Fibroblast of villous mesenchyme (primary cell): ENCODE data around the gene P4HA3. TPM values are rescaled to one million over a fixed set of nuclear protein-coding genes. Genes with fewer than 3 reads are reported as not detected.

Experiments used
- DNase-seq: peaks from one replicate; pipeline ENCODE4 v3.0.0-alpha.2; 2010; ENCODE audit warnings: low read depth
- H3K4me3 ChIP-seq: 2 replicates; pipeline ENCODE4 v1.5.1; 2011; ENCODE audit warnings: low read depth, mild to moderate bottlenecking, low read length
- CTCF ChIP-seq: IDR thresholded peaks from 2 replicates; pipeline ENCODE4 v1.5.1; 2012; ENCODE audit warnings: low read depth, mild to moderate bottlenecking, low read length; ENCODE audit not compliant: insufficient read depth
- total RNA-seq: library from RNA; depleted of rRNA; stranded (reverse); fragments of >200 nt; gene quantifications from 2 replicates; pipeline ENCODE4 v1.2.3, GENCODE V29; 2012

The P4HA3 gene
- total RNA-seq, 1 donor, result 2.6 TPM

- no peak for DNase-seq
- TF ChIP-seq CTCF, result no peak
- no peak overlapping the region for H3K4me3 ChIP-seq
Measured at GRCh38 chr11:74282421-74282820, 29.0 kb downstream of the P4HA3 start.

GRCh38 chr11:74280494-74280893 is 30.9 kb downstream of the P4HA3 start:
- DNase-seq, result no peak
- TF ChIP-seq CTCF, result no peak
- no peak overlapping the region for H3K4me3 ChIP-seq

- DNase-seq, result no peak
- no peak overlapping the region for H3K4me3 ChIP-seq
- TF ChIP-seq CTCF, result no peak
Measured at GRCh38 chr11:74279256-74279655, 32.2 kb downstream of the P4HA3 start.

- TF ChIP-seq CTCF, result no peak
- no peak overlapping the region for H3K4me3 ChIP-seq
- DNase-seq, result peak; percentile 98
Measured at GRCh38 chr11:74278721-74279161, 32.7 kb downstream of the P4HA3 start.

- no peak for TF ChIP-seq CTCF
Measured at GRCh38 chr11:74278103-74278502, 33.3 kb downstream of the P4HA3 start.

GRCh38 chr11:74276581-74276980 is 34.9 kb downstream of the P4HA3 start:
- TF ChIP-seq CTCF, result no peak
- no peak overlapping the region for H3K4me3 ChIP-seq

More at GRCh38 chr11:74278103-74278502, 33.3 kb downstream of the P4HA3 start:
- no peak overlapping the region for H3K4me3 ChIP-seq
- no peak for DNase-seq

GRCh38 chr11:74272276-74272675 is 39.2 kb downstream of the P4HA3 start:
- no peak overlapping the region for H3K4me3 ChIP-seq
- no peak for DNase-seq
- no peak for TF ChIP-seq CTCF

More at GRCh38 chr11:74276581-74276980, 34.9 kb downstream of the P4HA3 start:
- DNase-seq, result no peak
